GM18867 (cell line): ENCODE measurements around the gene GRIK2.
"Not testable (repeated sequence)": the region's sequence is repeated elsewhere in the genome, so short reads cannot be mapped to it uniquely, and the experiment has no call there.

Experiments used
- ATAC-seq: cut with Tn5 transposase; IDR thresholded peaks from one replicate; pipeline ENCODE4 v1.9.1; 2021; ENCODE audit warnings: mild to moderate bottlenecking, moderate library complexity; ENCODE audit not compliant: unreplicated experiment

The GRIK2 gene

GRCh38 chr6:101956961-101957360 lies 563.5 kb downstream of the GRIK2 start:
- no peak for ATAC-seq

GRCh38 chr6:101961357-101961756 lies 567.8 kb downstream of the GRIK2 start:
- no peak for ATAC-seq

- no peak for ATAC-seq
Measured at GRCh38 chr6:101980924-101981323, 587.4 kb downstream of the GRIK2 start.

- ATAC-seq, result peak; percentile 83
Measured at GRCh38 chr6:101986476-101986875, 593.0 kb downstream of the GRIK2 start.

- no peak for ATAC-seq
Measured at GRCh38 chr6:101992286-101992685, 598.8 kb downstream of the GRIK2 start.

GRCh38 chr6:101994521-101994920 lies 601.0 kb downstream of the GRIK2 start:
- ATAC-seq, result no peak

GRCh38 chr6:102015431-102015830 lies 621.9 kb downstream of the GRIK2 start:
- ATAC-seq, result no peak

GRCh38 chr6:102022281-102022680 lies 628.8 kb downstream of the GRIK2 start:
- ATAC-seq, result no peak

- ATAC-seq, result no peak
Measured at GRCh38 chr6:102022803-102023202, 629.3 kb downstream of the GRIK2 start.

GRCh38 chr6:102023977-102024657 lies 630.6 kb downstream of the GRIK2 start:
- ATAC-seq, result peak; percentile 81

GRCh38 chr6:102026649-102027048 lies 633.1 kb downstream of the GRIK2 start:
- no peak for ATAC-seq

- no peak for ATAC-seq
Measured at GRCh38 chr6:102028176-102028575, 634.7 kb downstream of the GRIK2 start.

GRCh38 chr6:102038964-102039363 lies 645.5 kb downstream of the GRIK2 start:
- no peak for ATAC-seq

- ATAC-seq, result no peak
Measured at GRCh38 chr6:102039441-102039840, 645.9 kb downstream of the GRIK2 start.

- ATAC-seq, result no peak
Measured at GRCh38 chr6:102051001-102051400, 657.5 kb downstream of the GRIK2 start.

GRCh38 chr6:102051720-102052119 lies 658.2 kb downstream of the GRIK2 start:
- no peak for ATAC-seq

- no peak for ATAC-seq
Measured at GRCh38 chr6:102064142-102064541, 670.6 kb downstream of the GRIK2 start.

- ATAC-seq, result no peak
Measured at GRCh38 chr6:102066301-102066700, 672.8 kb downstream of the GRIK2 start.

- ATAC-seq, result no peak
Measured at GRCh38 chr6:102068349-102068929, 674.9 kb downstream of the GRIK2 start.

- no peak for ATAC-seq
Measured at GRCh38 chr6:102075539-102075938, 682.0 kb downstream of the GRIK2 start.

- no peak for ATAC-seq
Measured at GRCh38 chr6:102085257-102085656, 691.7 kb downstream of the GRIK2 start.

- not testable (repeated sequence) for ATAC-seq
Measured at GRCh38 chr6:102088160-102088559, 694.7 kb downstream of the GRIK2 start.

GRCh38 chr6:102114402-102114801 lies 720.9 kb downstream of the GRIK2 start:
- ATAC-seq, result peak; percentile 74
